Activated naive CD4-positive, alpha-beta T cell treated with anti-CD3 and anti-CD28 coated beads, Interleukin-2, amount 50 U/mL, for 16 hours (primary cell): Measurements from ENCODE around the gene PGA4.
A peak's percentile ranks its signal among the peaks of the same experiment; 100 is the strongest.
"Not testable (repeated sequence)": the region's sequence is repeated elsewhere in the genome, so short reads cannot be mapped to it uniquely, and the experiment has no call there.

Source experiments
- DNase-seq: peaks from one replicate; pipeline ENCODE4 v3.0.0-alpha.2; 2020

Gene PGA4

DNA sequence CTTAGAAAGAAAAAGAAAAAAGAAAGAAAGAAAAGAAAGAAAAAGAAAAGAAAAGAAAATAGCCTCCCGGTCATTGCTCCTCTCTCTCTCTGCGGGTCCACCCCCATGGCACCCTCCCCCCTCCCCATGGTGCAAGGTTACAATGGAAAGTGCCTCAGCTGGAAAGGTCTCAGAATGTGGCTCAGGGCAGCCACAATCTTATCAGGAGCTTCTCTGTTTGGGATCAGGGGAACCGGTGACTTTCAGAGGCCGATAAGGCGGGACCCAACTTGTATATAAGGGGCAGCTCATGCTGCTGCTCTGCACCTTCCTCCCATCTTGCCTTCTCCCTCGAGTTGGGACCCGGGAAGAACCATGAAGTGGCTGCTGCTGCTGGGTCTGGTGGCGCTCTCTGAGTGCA, at the start of gene PGA4:
PGA4 (plus strand) TSS at position 301 of the 400 bp plus-strand sequence; CDS start at position 355, 54 bp downstream.
- not testable (repeated sequence) for DNase-seq

DNA sequence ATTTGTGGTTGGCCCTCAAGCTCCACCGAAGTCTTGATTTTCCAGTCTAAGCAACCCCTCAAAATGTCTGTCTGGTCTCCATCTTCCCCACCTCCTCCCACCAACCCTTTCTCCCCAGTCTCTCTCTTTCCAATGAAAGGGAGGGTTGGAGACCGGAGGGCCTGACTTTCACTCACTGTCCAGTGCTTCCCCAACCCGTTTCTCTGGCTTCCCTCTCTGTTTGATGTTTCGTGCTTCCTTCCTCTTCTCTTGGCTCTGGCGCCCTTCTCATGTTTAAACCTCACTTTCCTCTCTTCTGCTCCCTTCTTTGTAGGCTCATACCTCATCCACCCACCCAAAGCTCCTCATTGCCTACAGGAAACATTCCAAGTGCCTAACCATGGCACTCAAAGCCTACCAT, 49.8 kb upstream of the PGA4 start:
- DNase-seq = no peak

GRCh38 chr11:61172888-61173287, 49.3 kb upstream of the PGA4 start:
- DNase-seq = no peak

GRCh38 chr11:61173456-61173855, 48.7 kb upstream of the PGA4 start:
- DNase-seq = no peak

DNA sequence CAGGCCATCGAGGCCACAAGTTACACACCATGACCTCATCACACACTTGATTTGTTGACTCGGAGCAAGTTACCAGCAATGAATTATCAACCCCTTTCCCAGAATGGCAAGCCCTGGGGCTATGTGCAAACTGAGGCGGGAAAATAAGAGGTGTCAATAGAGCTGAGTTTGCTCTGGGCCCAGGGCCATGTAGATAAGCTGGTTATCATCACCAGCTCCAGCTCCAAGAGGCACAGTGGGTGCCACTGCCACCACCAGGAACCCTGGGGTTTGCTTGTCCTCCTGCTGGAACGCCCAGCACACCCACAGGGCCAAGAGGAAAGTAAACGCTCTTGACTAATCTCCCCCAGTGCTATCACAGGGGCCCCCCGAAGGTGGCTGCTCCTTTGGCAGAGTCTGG, 47.9 kb upstream of the PGA4 start:
- no peak for DNase-seq

DNA sequence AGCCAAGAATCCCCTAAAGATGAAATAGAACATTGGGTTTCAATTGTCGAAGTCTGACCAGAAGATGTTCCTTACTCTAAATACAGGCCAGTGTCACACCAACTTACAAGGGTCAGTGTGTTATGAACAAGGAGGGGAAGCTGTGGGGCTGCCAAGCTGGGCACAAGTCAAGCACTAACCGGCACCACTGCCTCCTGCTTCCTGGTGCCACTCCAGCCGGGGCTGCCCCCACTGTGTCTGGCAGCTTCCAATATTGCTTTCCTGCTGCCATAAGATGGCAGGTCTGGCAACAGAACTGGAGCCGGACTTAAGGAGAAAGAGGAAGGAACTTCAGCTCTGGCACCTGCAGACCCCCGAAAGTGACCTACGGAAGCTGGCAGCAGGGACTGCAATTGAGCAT, 47.2 kb upstream of the PGA4 start:
- DNase-seq = no peak

DNA sequence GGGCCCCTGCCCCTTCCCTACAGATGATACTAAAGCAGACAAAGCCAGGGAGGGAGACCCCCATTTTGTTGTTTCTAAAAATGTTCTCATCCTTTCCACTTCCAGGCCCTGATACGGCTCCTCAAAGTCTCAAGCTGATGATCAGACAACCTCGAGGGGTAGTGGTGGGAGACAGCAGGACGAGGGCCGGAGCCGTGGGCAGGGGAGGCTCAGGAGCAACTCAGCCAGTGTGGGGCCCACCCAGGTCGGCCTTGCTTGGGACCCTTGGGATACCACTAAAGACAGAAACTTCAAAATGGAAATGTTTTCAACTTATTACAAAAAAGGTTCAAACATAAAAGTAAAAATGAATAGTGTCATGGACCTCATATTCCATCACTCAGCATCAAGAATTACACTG, 45.7 kb upstream of the PGA4 start:
- no peak for DNase-seq

GRCh38 chr11:61180205-61180604, 41.9 kb upstream of the PGA4 start:
- DNase-seq = not testable (repeated sequence)

- DNase-seq = no peak
These were observed 40.7 kb upstream of the PGA4 start for GRCh38 chr11:61181489-61181888.

- DNase-seq = no peak
These were observed 38.5 kb upstream of the PGA4 start for GRCh38 chr11:61183645-61184044.

DNA sequence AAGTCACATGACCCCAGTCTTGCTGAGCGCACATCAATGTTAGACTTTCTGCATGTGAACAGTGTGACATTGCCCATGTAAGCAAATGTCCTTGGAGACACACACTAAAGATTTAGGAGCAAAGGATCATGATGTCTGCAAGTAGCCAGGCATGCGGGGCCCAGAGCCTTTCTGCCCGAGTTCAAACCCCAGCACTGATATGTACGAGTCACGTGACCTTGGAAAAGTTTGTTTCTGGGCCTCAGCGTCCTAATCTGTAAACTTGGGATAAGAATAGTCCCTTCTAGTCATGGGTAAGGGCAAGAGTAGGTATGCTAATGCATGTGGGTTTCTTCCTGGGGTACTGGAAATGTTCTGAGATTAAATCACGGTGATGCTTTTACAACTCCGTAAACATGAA, 35.6 kb upstream of the PGA4 start:
- no peak for DNase-seq

DNA sequence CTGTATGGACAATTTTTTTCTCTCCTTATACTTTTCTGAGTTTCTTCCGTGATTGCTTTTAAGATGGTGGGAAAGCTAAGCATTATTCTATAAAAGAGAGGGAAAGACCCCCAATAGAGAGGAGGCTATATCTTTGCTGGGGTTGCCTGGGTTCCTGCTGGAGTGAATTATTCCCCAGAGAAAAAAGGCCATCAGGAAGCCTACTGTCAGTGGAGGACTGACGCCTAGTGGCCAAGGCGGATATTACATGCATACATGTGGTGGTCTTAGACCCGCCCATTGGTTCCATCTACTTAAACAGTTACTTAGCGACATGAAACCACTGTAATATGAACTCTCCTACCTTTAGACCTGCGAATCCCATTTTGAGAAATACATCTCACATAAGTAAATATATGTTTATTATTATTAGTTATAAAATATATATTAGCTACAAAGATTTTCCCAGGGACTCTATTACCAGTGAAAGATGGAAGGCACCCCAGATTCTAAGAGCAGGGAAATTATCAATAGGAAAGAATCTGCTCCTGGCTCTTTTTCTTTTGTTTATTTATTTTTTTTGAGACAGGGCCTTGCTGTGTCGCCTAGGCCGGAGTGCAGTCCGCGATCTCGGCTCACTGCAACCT, 34.5 kb upstream of the PGA4 start:
- DNase-seq = peak; percentile 81

GRCh38 chr11:61189933-61190332, 32.2 kb upstream of the PGA4 start:
- no peak for DNase-seq

- DNase-seq = no peak
These were observed 28.6 kb upstream of the PGA4 start for GRCh38 chr11:61193596-61193995.

GRCh38 chr11:61194169-61194671, 27.9 kb upstream of the PGA4 start:
- DNase-seq = no peak

DNA sequence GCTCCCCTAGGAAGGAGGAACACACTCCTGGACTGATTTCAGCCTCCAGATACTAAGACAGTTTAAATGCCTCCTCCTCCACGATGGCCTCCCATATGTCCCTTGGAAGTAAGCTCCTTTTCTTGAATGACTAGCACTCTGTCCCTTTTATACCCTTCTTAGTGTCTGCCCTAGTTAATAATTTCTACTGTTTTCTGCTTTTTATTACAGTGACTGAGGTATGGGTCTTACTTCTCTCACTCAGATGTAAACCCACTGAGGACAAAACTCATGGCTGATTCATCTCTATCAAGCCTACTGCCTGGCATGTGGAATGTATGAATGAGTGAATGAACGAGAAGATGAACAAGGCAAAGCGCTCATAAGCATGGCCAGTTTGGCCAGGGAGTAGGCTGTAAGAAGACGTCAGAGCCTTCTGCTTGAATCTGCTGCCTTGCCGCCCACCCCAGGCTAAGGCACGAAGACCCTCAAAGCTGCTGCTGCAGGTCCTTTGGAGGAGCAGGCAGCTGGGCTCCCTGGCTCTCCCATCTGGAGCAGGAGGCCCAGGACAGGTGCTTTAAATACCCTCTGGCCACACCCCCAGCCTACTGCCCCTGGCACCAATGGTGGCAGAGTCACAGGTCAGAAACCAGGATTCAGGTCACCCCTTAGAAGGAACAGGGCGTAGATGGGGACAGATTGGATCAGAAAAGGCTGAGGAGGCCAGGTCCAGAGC, 27.0 kb upstream of the PGA4 start:
- DNase-seq = no peak

GRCh38 chr11:61195719-61196118, 26.4 kb upstream of the PGA4 start:
- DNase-seq = no peak

- no peak for DNase-seq
These were observed 23.8 kb upstream of the PGA4 start for GRCh38 chr11:61198361-61198760.

DNA sequence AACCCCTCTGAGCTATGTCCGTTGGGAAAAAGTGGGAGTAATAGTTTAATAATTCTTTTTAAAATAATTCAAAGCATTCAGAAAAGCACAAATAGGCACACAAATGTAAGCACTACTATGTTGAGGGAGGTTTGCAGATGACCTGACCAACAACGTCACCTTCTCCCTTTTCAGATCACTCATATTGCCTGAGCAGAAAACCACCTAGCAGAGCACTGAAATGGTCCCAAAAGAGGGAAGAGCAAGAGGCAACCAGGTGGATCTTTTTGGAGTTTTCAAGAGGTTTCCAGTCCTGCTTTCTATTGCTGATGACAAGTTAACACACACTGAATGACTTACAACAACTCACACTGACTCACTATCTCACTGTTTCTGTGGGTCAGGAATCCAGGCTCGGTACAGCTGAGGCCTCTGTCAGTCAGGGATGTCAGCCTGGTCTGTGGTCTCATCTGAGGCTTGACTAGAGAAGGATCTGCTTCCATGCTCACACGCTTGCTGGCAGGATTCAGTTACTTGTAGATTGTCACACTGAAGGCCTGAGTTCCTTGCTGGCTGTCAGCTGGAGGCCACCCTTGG, 23.1 kb upstream of the PGA4 start:
- DNase-seq = no peak

- DNase-seq = no peak
These were observed 20.7 kb upstream of the PGA4 start for GRCh38 chr11:61201476-61201875.

- not testable (repeated sequence) for DNase-seq
These were observed 19.0 kb upstream of the PGA4 start, which contains the start of gene PGA3 for GRCh38 chr11:61202950-61203746. TSS of gene PGA3 (plus strand) at chr11:61203515. CDS start at chr11:61203565, 50 bp downstream.

GRCh38 chr11:61203873-61204272, 18.3 kb upstream of the PGA4 start:
- DNase-seq = not testable (repeated sequence)

GRCh38 chr11:61204502-61205059, 17.6 kb upstream of the PGA4 start:
- not testable (repeated sequence) for DNase-seq
